ENCODE measurements around the gene SLC6A12.
"Not testable (repeated sequence)": the region's sequence is repeated elsewhere in the genome, so short reads cannot be mapped to it uniquely, and the experiment has no call there.

SLC6A12 gene

GRCh38 chr12:187986-188909 is 25.7 kb downstream of the SLC6A12 start:
- not testable (repeated sequence) for H3K27ac Mint-ChIP-seq; ATAC-seq; H3K36me3 Mint-ChIP-seq (ENCODE audit: low read depth); H3K9me3 Mint-ChIP-seq; H3K4me1 Mint-ChIP-seq; DNase-seq
- Mint-ChIP-seq H3K4me3 (peak overlapping the region; percentile 66), H3K27me3 (peaks cover 25% of the 10 kb centered on the region)

GRCh38 chr12:186006-186625 is 27.8 kb downstream of the SLC6A12 start:
- no peak overlapping the region for H3K27ac Mint-ChIP-seq
- H3K27me3 Mint-ChIP-seq, result peaks cover 24% of the 10 kb centered on the region
- ATAC-seq (no peak), DNase-seq (no peak)
- H3K36me3 Mint-ChIP-seq (ENCODE audit: low read depth), result no peaks in the 10 kb centered on the region
- no peaks in the 10 kb centered on the region for H3K9me3 Mint-ChIP-seq
- peaks cover 3% of the 10 kb centered on the region for H3K4me1 Mint-ChIP-seq
- no peak overlapping the region for H3K4me3 Mint-ChIP-seq

- peaks cover 3% of the 10 kb centered on the region for H3K4me1 Mint-ChIP-seq
- no peak for DNase-seq
- no peak overlapping the region for H3K4me3 Mint-ChIP-seq
- H3K27ac Mint-ChIP-seq, result no peak overlapping the region
- H3K36me3 Mint-ChIP-seq (ENCODE audit: low read depth), result no peaks in the 10 kb centered on the region
- H3K27me3 Mint-ChIP-seq, result peaks cover 24% of the 10 kb centered on the region
- no peak for ATAC-seq
- no peaks in the 10 kb centered on the region for H3K9me3 Mint-ChIP-seq
Measured at GRCh38 chr12:185576-185955, 28.4 kb downstream of the SLC6A12 start.

- Mint-ChIP-seq H3K9me3 (no peaks in the 10 kb centered on the region), H3K4me3 (no peak overlapping the region), H3K4me1 (peaks cover 6% of the 10 kb centered on the region), H3K36me3 (ENCODE audit: low read depth) (no peaks in the 10 kb centered on the region), H3K27ac (no peak overlapping the region), H3K27me3 (peaks cover 22% of the 10 kb centered on the region)
- no peak for DNase-seq
- no peak for ATAC-seq
Measured at GRCh38 chr12:184811-185575, 29.0 kb downstream of the SLC6A12 start.

GRCh38 chr12:182381-182892 is 31.5 kb downstream of the SLC6A12 start:
- ATAC-seq (no peak), DNase-seq (no peak)
- peaks cover 17% of the 10 kb centered on the region for H3K27me3 Mint-ChIP-seq
- H3K4me3 Mint-ChIP-seq, result no peak overlapping the region
- H3K27ac Mint-ChIP-seq, result no peak overlapping the region
- peaks cover 4% of the 10 kb centered on the region for H3K4me1 Mint-ChIP-seq
- H3K36me3 Mint-ChIP-seq (ENCODE audit: low read depth), result no peaks in the 10 kb centered on the region
- no peaks in the 10 kb centered on the region for H3K9me3 Mint-ChIP-seq

GRCh38 chr12:181921-182320 is 32.0 kb downstream of the SLC6A12 start:
- H3K27ac Mint-ChIP-seq, result no peak overlapping the region
- no peak overlapping the region for H3K4me3 Mint-ChIP-seq
- no peaks in the 10 kb centered on the region for H3K36me3 Mint-ChIP-seq (ENCODE audit: low read depth)
- DNase-seq (no peak), ATAC-seq (no peak)
- H3K9me3 Mint-ChIP-seq, result no peaks in the 10 kb centered on the region
- peaks cover 17% of the 10 kb centered on the region for H3K27me3 Mint-ChIP-seq
- H3K4me1 Mint-ChIP-seq, result peaks cover 4% of the 10 kb centered on the region

- no peaks in the 10 kb centered on the region for H3K9me3 Mint-ChIP-seq
- H3K27ac Mint-ChIP-seq, result no peak overlapping the region
- H3K4me3 Mint-ChIP-seq, result no peak overlapping the region
- peaks cover 12% of the 10 kb centered on the region for H3K27me3 Mint-ChIP-seq
- peaks cover 4% of the 10 kb centered on the region for H3K4me1 Mint-ChIP-seq
- no peaks in the 10 kb centered on the region for H3K36me3 Mint-ChIP-seq (ENCODE audit: low read depth)
- no peak for ATAC-seq
- no peak for DNase-seq
Measured at GRCh38 chr12:180445-180844, 33.5 kb downstream of the SLC6A12 start.

- Mint-ChIP-seq H3K9me3 (no peaks in the 10 kb centered on the region), H3K36me3 (ENCODE audit: low read depth) (no peaks in the 10 kb centered on the region), H3K27ac (no peak overlapping the region), H3K4me1 (peaks cover 4% of the 10 kb centered on the region), H3K4me3 (no peak overlapping the region), H3K27me3 (peaks cover 8% of the 10 kb centered on the region)
- no peak for DNase-seq
- no peak for ATAC-seq
Measured at GRCh38 chr12:179885-180284, 34.1 kb downstream of the SLC6A12 start.

- Mint-ChIP-seq H3K27ac (no peak overlapping the region), H3K27me3 (peaks cover 6% of the 10 kb centered on the region), H3K4me1 (peaks cover 2% of the 10 kb centered on the region), H3K4me3 (no peak overlapping the region), H3K9me3 (no peaks in the 10 kb centered on the region), H3K36me3 (ENCODE audit: low read depth) (no peaks in the 10 kb centered on the region)
- DNase-seq (no peak), ATAC-seq (no peak)
Measured at GRCh38 chr12:179131-179884, 34.6 kb downstream of the SLC6A12 start.

GRCh38 chr12:178829-179109 is 35.2 kb downstream of the SLC6A12 start:
- no peak overlapping the region for H3K27ac Mint-ChIP-seq
- DNase-seq (no peak), ATAC-seq (no peak)
- H3K9me3 Mint-ChIP-seq, result no peaks in the 10 kb centered on the region
- H3K4me1 Mint-ChIP-seq, result peaks cover 2% of the 10 kb centered on the region
- no peaks in the 10 kb centered on the region for H3K36me3 Mint-ChIP-seq (ENCODE audit: low read depth)
- H3K27me3 Mint-ChIP-seq, result peaks cover 6% of the 10 kb centered on the region
- no peak overlapping the region for H3K4me3 Mint-ChIP-seq

GRCh38 chr12:177980-178828 is 35.8 kb downstream of the SLC6A12 start:
- H3K27ac Mint-ChIP-seq, result no peak overlapping the region
- H3K4me3 Mint-ChIP-seq, result no peak overlapping the region
- H3K9me3 Mint-ChIP-seq, result no peaks in the 10 kb centered on the region
- H3K4me1 Mint-ChIP-seq, result peaks cover 2% of the 10 kb centered on the region
- DNase-seq (no peak), ATAC-seq (no peak)
- H3K27me3 Mint-ChIP-seq, result peaks cover 6% of the 10 kb centered on the region
- no peaks in the 10 kb centered on the region for H3K36me3 Mint-ChIP-seq (ENCODE audit: low read depth)

GRCh38 chr12:177336-177979 is 36.5 kb downstream of the SLC6A12 start:
- Mint-ChIP-seq H3K4me3 (no peak overlapping the region), H3K36me3 (ENCODE audit: low read depth) (no peaks in the 10 kb centered on the region), H3K27me3 (peaks cover 4% of the 10 kb centered on the region), H3K4me1 (peaks cover 2% of the 10 kb centered on the region), H3K27ac (no peak overlapping the region), H3K9me3 (no peaks in the 10 kb centered on the region)
- ATAC-seq (no peak), DNase-seq (no peak)
